Peyer's patch (tissue), 4 donors: ENCODE data around the gene HES1.

ENCODE experiments used
- POLR2A ChIP-seq, 2 donors: fragments of 450-650 bp; IDR thresholded peaks; one replicate each; pipeline ENCODE4 v1.5.1; 2017; ENCODE audit warnings: antibody characterized with exemption in 2 of 2, mild to moderate bottlenecking in 2 of 2, moderate library complexity in 2 of 2
- TF ChIP-seq, protein P1 (sequence below), 6 experiments: fragments of 450-650 bp in 4 of 6; fragments of 200-600 bp in 2 of 6; sonication (generic) in 1 of 6; IDR thresholded peaks; one replicate each; pipeline ENCODE4 v1.5.1; 2017 to 2019; ENCODE audit warnings: antibody characterized with exemption in 6 of 6, mild to moderate bottlenecking in 3 of 6, moderate library complexity in 1 of 6

GRCh38 chr3:194135516-194135805 is 487 bp upstream of the HES1 start:
- TF ChIP-seq, protein P1, sequence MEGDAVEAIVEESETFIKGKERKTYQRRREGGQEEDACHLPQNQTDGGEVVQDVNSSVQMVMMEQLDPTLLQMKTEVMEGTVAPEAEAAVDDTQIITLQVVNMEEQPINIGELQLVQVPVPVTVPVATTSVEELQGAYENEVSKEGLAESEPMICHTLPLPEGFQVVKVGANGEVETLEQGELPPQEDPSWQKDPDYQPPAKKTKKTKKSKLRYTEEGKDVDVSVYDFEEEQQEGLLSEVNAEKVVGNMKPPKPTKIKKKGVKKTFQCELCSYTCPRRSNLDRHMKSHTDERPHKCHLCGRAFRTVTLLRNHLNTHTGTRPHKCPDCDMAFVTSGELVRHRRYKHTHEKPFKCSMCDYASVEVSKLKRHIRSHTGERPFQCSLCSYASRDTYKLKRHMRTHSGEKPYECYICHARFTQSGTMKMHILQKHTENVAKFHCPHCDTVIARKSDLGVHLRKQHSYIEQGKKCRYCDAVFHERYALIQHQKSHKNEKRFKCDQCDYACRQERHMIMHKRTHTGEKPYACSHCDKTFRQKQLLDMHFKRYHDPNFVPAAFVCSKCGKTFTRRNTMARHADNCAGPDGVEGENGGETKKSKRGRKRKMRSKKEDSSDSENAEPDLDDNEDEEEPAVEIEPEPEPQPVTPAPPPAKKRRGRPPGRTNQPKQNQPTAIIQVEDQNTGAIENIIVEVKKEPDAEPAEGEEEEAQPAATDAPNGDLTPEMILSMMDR (IDR thresholded peaks at IDR 0.05) = no peak
- TF ChIP-seq POLR2A (IDR thresholded peaks at IDR 0.05) = no peak
